Measurements from ENCODE around the gene AMZ2. TPM values are rescaled to one million over a fixed set of nuclear protein-coding genes. Genes with fewer than 3 reads are reported as not detected.
"Not testable (repeated sequence)": the region's sequence is repeated elsewhere in the genome, so short reads cannot be mapped to it uniquely, and the experiment has no call there.

Gene AMZ2
- total RNA-seq, 1 experiment from 2014 or later, result 54.6 TPM

- H3K9me3 Mint-ChIP-seq; POLR2A ChIA-PET; H3K4me3 Mint-ChIP-seq; DNase-seq (ENCODE audit: low spot score); H3K4me1 Mint-ChIP-seq; ATAC-seq: not testable (repeated sequence)
- peak overlapping the region; percentile 84 for H3K27ac Mint-ChIP-seq
- CTCF ChIA-PET, result interaction anchor here (1.2 kb wide), 1 partner anchor 9 kb away, joined by 4 read pairs; no protein-coding TSS in a partner anchor
- H3K27me3 Mint-ChIP-seq (ENCODE audit: low read depth), result peaks cover 15% of the 10 kb centered on the region
- H3K36me3 Mint-ChIP-seq, result peaks cover 16% of the 10 kb centered on the region
Measured at GRCh38 chr17:68208651-68209050, 39.2 kb upstream of the AMZ2 start.

DNA sequence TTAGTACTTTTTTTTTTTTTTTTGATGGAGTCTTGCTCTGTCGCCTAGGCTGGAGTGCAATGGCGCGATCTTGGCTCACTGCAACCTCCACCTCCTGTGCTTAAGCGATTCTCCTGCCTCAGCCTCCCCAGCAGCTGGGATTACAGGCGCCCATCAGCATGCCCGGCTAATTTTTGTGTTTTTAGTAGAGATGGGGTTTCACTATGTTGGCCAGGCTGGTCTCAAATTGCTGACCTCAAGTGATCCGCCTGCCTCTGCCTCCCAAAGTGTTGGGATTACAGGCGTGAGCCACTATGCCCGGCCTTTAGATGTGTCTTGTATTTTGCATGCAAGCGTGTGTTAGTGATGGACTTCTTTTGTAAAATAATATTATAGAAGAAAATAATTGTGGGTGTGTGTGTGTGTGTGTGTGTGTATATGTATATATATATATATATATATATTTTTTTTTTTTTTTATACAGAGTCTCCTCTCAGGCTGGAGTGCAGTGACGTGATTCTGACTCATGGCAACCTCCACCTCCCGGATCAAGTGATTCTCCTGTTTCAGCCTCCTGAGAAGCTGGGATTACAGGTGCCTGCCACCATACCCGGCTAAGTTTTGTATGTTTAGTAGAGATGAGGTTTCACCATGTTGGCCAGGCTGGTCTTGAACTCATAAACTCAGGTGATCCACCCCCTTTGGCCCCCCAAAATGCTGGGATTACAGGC is 38.5 kb upstream of the AMZ2 start:
- POLR2A ChIA-PET; H3K4me1 Mint-ChIP-seq; ATAC-seq; H3K27me3 Mint-ChIP-seq (ENCODE audit: low read depth); H3K4me3 Mint-ChIP-seq; DNase-seq (ENCODE audit: low spot score); CTCF ChIA-PET; H3K27ac Mint-ChIP-seq; H3K9me3 Mint-ChIP-seq: not testable (repeated sequence)
- H3K36me3 Mint-ChIP-seq, result peaks cover 16% of the 10 kb centered on the region

- Mint-ChIP-seq H3K27me3 (ENCODE audit: low read depth) (no peaks in the 10 kb centered on the region), H3K4me1 (peaks cover 9% of the 10 kb centered on the region), H3K4me3 (no peak overlapping the region), H3K9me3 (no peaks in the 10 kb centered on the region), H3K36me3 (peaks cover 16% of the 10 kb centered on the region), H3K27ac (no peak overlapping the region)
- DNase-seq (ENCODE audit: low spot score) (no peak), ATAC-seq (no peak)
- CTCF ChIA-PET, result interaction anchor here (0.8 kb wide), 1 partner anchor 10 kb away, joined by 3 read pairs; no protein-coding TSS in a partner anchor
- TF ChIP-seq ZNF416 (CRISPR knock-in tag; IDR thresholded peaks at IDR 0.05), result no peak
- POLR2A ChIA-PET, result no interaction called here
Measured at GRCh38 chr17:68210570-68211315, 37.1 kb upstream of the AMZ2 start.

GRCh38 chr17:68213428-68214411 is 34.1 kb upstream of the AMZ2 start:
- DNase-seq (ENCODE audit: low spot score); POLR2A ChIA-PET; H3K4me1 Mint-ChIP-seq; H3K9me3 Mint-ChIP-seq; H3K4me3 Mint-ChIP-seq; H3K27me3 Mint-ChIP-seq (ENCODE audit: low read depth); ATAC-seq; H3K36me3 Mint-ChIP-seq: not testable (repeated sequence)
- CTCF ChIA-PET, result interaction anchor here (2.0 kb wide), 1 partner anchor 13 kb away, joined by 5 read pairs; no protein-coding TSS in a partner anchor
- H3K27ac Mint-ChIP-seq, result peak overlapping the region; percentile 27; the same call in 1 of the 2 replicates

DNA sequence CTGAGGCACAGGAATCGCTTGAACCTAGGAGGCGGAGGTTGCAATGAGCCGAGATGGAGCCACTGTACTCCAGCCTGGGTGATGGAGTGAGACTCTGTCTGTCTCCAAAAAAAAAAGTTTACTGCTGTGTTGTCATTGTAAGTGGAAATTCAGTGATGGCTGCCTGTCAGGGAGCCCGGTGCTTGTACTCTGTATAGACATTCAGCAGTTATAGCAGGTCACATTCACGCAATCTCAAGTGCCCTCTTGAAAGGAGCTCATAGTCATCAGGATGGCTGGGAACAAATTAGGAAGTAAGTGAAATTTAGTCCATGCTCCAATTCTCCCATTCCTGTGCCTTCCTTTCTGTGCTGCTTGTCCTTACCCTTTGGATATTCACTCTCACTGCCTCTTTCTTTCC is 32.4 kb upstream of the AMZ2 start:
- H3K36me3 Mint-ChIP-seq; ATAC-seq; H3K27ac Mint-ChIP-seq; H3K27me3 Mint-ChIP-seq (ENCODE audit: low read depth); POLR2A ChIA-PET; H3K9me3 Mint-ChIP-seq; H3K4me3 Mint-ChIP-seq; DNase-seq (ENCODE audit: low spot score); H3K4me1 Mint-ChIP-seq: not testable (repeated sequence)
- CTCF ChIA-PET, result interaction anchor here (0.8 kb wide), 1 partner anchor 184 kb away, joined by 3 read pairs; no protein-coding TSS in a partner anchor

GRCh38 chr17:68219429-68219828 is 28.4 kb upstream of the AMZ2 start:
- H3K36me3 Mint-ChIP-seq; DNase-seq (ENCODE audit: low spot score); ATAC-seq; H3K27ac Mint-ChIP-seq; H3K27me3 Mint-ChIP-seq (ENCODE audit: low read depth); POLR2A ChIA-PET; H3K9me3 Mint-ChIP-seq; H3K4me3 Mint-ChIP-seq; H3K4me1 Mint-ChIP-seq: not testable (repeated sequence)
- CTCF ChIA-PET, result interaction anchor here (0.9 to 2.0 kb wide), 2 partner anchors 20 to 213 kb away, joined by 3 to 4 read pairs; no protein-coding TSS in a partner anchor

- H3K4me3 Mint-ChIP-seq; POLR2A ChIA-PET; H3K36me3 Mint-ChIP-seq; ATAC-seq; DNase-seq (ENCODE audit: low spot score); H3K9me3 Mint-ChIP-seq; H3K27ac Mint-ChIP-seq; H3K27me3 Mint-ChIP-seq (ENCODE audit: low read depth); H3K4me1 Mint-ChIP-seq: not testable (repeated sequence)
- CTCF ChIA-PET, result interaction anchor here (2.0 kb wide), 1 partner anchor 212 kb away, joined by 4 read pairs; no protein-coding TSS in a partner anchor
Measured at GRCh38 chr17:68220186-68220585, 27.7 kb upstream of the AMZ2 start.

DNA sequence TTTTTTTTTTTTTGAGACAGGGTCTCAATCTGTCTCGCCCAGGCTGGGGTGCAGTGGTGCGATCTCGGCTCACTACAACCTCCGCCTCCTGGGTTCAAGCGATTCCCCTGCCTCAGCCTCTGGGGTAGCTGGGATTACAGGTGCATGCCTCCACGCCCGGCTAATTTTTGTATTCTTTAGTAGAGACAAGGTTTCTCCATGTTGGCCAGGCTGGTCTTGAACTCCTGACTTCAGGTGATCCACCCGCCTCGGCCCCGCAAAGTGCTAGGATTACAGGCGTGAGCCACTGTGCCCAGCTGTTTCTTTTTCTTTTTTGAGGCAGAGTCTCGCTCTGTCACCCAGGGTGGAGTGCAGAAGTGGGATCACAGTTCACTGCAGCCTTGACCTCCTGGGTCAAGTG is 27.1 kb upstream of the AMZ2 start:
- DNase-seq (ENCODE audit: low spot score); H3K4me3 Mint-ChIP-seq; H3K27ac Mint-ChIP-seq; H3K27me3 Mint-ChIP-seq (ENCODE audit: low read depth); H3K36me3 Mint-ChIP-seq; H3K4me1 Mint-ChIP-seq; ATAC-seq; H3K9me3 Mint-ChIP-seq: not testable (repeated sequence)
- CTCF ChIA-PET, result interaction anchor here (0.7 to 2.0 kb wide), 2 partner anchors 211 to 280 kb away, joined by 4 read pairs; no protein-coding TSS in a partner anchor
- POLR2A ChIA-PET, result interaction anchor here (0.7 kb wide), 1 partner anchor 104 kb away, joined by 3 read pairs; no protein-coding TSS in a partner anchor

Data from WTC11 (cell line).